ENCODE data around the gene SULT4A1. TPM values are rescaled to one million over a fixed set of nuclear protein-coding genes. Genes with fewer than 3 reads are reported as not detected.

The SULT4A1 gene
- total and polyA plus RNA-seq, 10 of the 15 experiments (the other 5 are each of a cell fraction or from before 2014, with no cell fraction given), result not detected

- TF ChIP-seq NR2C1 (IDR thresholded peaks at IDR 0.05) (no peak), ZNF592 (IDR thresholded peaks at IDR 0.05) (no peak), POLR2AphosphoS5 (IDR thresholded peaks at IDR 0.05; ENCODE audit: low read length) (no peak), CBX3 (IDR thresholded peaks at IDR 0.05; ENCODE audit: borderline replicate concordance, low read depth) (no peak), IRF4 (IDR thresholded peaks at IDR 0.05; ENCODE audit: low read depth, low read length) (no peak), JUND (IDR thresholded peaks at IDR 0.05; ENCODE audit: low read depth, low read length) (no peak), NBN (IDR thresholded peaks at IDR 0.05) (no peak), ATF2 (IDR thresholded peaks at IDR 0.05; ENCODE audit: low read length) (no peak), E2F8 (IDR thresholded peaks at IDR 0.05; ENCODE audit: low read depth, partially characterized antibody) (no peak), EED (IDR thresholded peaks at IDR 0.05; ENCODE audit: low read depth) (no peak), IRF5 (IDR thresholded peaks at IDR 0.05; ENCODE audit: borderline replicate concordance) (no peak)
- RAD21 ChIA-PET (ENCODE audit: unreplicated experiment), result no interaction called here
- H3K9ac ChIP-seq (ENCODE audit: control insufficient read depth, insufficient read depth, low read length), result no peak overlapping the region
- H3K36me3 ChIP-seq (ENCODE audit: control insufficient read depth in 2 of 2, insufficient read depth in 2 of 2, low read length in 1 of 2), result no peaks in the 10 kb centered on the region
- no peaks in the 10 kb centered on the region for H3K4me1 ChIP-seq (ENCODE audit: control insufficient read depth, insufficient read depth, low read length)
- H4K20me1 ChIP-seq (ENCODE audit: control insufficient read depth, insufficient read depth), result no peaks in the 10 kb centered on the region
- H3K4me2 ChIP-seq (ENCODE audit: control insufficient read depth, insufficient read depth), result no peak overlapping the region
- no peak overlapping the region for H2AFZ ChIP-seq (ENCODE audit: control insufficient read depth, low read depth, low read length)
- DNase-seq (ENCODE audit: low read depth, low spot score) (no peak), FAIRE-seq (no peak), ATAC-seq (no peak)
- POLR2A ChIA-PET, result no interaction called here
- SMC1A ChIA-PET (ENCODE audit: uncharacterized antibody, unreplicated experiment), result no interaction called here
- intact Hi-C loops (cut with micrococcal nuclease; ENCODE audit: unreplicated experiment) (no loop called here), in situ Hi-C loops (cut with MboI) (no loop called here)
- H3K4me3 ChIP-seq, result no peak overlapping the region
- H3K9me3 ChIP-seq (replicated peaks; ENCODE audit: control insufficient read depth, insufficient read depth, low read length), result no peaks in the 10 kb centered on the region
- CTCF ChIA-PET, result interaction anchor here (0.6 kb wide), 1 partner anchor 500 kb away, joined by 3 read pairs; no protein-coding TSS in a partner anchor
- 54% methylated on average over 11 of the region's 11 CpGs for WGBS (ENCODE audit: insufficient coverage, insufficient replicate concordance, low lambda C conversion rate, missing lambda C conversion rate)
- H3K27me3 ChIP-seq (replicated peaks in 1 of 2; ENCODE audit: control insufficient read depth in 2 of 2, insufficient read depth in 2 of 2, low read length in 1 of 2), result peaks cover 1 to 3% of the 10 kb centered on the region in 2 experiments; a peak in 3 of 4 replicates
- no peaks in the 10 kb centered on the region for H3K79me2 ChIP-seq (ENCODE audit: control insufficient read depth, insufficient read depth, low read length)
- H3K27ac ChIP-seq (ENCODE audit: control insufficient read depth, insufficient read depth), result no peak overlapping the region
- no TSS peak for BruUV-seq (replicated peaks)
These were observed 16.3 kb downstream of the SULT4A1 start for GRCh38 chr22:43845981-43846380.

Data from GM12878 (cell line).